ENCODE results near the gene NEO1. TPM values are rescaled to one million over a fixed set of nuclear protein-coding genes. Genes with fewer than 3 reads are reported as not detected.
"Not testable (repeated sequence)": the region's sequence is repeated elsewhere in the genome, so short reads cannot be mapped to it uniquely, and the experiment has no call there.

NEO1 gene
- total RNA-seq, 2 experiments from 2014 or later: 4.3 to 4.4 TPM

DNA sequence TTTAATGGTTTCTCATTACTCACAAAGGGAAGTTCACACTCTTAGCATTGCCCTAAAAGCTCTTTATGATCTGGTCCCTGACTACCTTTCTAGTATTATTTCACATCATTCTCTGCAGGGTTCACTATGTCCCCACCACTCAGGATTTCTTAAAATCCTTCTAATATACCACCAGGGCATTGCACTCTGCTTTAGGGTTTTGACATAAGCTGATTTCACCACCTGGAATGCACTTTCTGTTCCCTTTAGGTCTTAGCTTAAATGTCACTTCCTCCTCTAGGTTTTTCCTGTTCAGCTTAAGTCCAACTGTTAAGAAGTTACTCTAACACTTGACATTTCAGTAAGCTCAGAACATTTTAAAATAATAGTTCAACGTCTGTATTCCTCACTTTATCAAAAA, 234.8 kb downstream of the NEO1 start:
- DNase-seq: no peak
- H3K9me3 Mint-ChIP-seq: no peaks in the 10 kb centered on the region
- H3K27ac Mint-ChIP-seq: no peak overlapping the region
- CTCF ChIA-PET: interaction anchor here (0.6 to 1.5 kb wide), 6 partner anchors 12 to 46 kb away, joined by 3 to 7 read pairs (median 3); no protein-coding TSS in a partner anchor
- H3K4me3 Mint-ChIP-seq: no peak overlapping the region
- H3K27me3 Mint-ChIP-seq (ENCODE audit: low read depth): no peaks in the 10 kb centered on the region
- no peaks in the 10 kb centered on the region for H3K36me3 Mint-ChIP-seq (ENCODE audit: low read depth)
- intact Hi-C loops (cut with micrococcal nuclease): no loop called here
- no peaks in the 10 kb centered on the region for H3K4me1 Mint-ChIP-seq (ENCODE audit: low read depth)

DNA sequence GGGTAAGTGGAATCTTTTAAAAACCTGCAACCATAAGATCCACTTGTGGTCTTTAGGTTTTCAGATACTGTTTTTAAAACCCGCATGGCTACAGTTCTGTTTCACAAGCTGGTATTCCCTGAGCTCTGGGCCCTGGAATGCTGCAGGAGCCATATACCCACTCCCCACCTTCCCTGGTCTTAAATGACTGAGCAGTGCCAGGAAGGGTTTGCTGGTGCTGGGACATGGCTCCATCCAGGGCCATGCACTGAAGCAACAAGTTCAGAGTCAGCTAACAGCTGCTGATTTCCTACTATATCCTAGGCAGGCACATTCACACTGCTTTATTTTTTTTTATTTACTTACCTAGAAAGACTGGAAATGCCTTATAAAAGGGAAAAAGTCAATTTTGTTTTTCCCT, 239.2 kb downstream of the NEO1 start:
- Mint-ChIP-seq H3K27ac (no peak overlapping the region), H3K9me3 (no peaks in the 10 kb centered on the region), H3K4me1 (ENCODE audit: low read depth) (no peaks in the 10 kb centered on the region), H3K4me3 (no peak overlapping the region), H3K27me3 (ENCODE audit: low read depth) (no peaks in the 10 kb centered on the region), H3K36me3 (ENCODE audit: low read depth) (no peaks in the 10 kb centered on the region)
- intact Hi-C loops (cut with micrococcal nuclease): no loop called here
- DNase-seq: no peak
- CTCF ChIA-PET: no interaction called here

DNA sequence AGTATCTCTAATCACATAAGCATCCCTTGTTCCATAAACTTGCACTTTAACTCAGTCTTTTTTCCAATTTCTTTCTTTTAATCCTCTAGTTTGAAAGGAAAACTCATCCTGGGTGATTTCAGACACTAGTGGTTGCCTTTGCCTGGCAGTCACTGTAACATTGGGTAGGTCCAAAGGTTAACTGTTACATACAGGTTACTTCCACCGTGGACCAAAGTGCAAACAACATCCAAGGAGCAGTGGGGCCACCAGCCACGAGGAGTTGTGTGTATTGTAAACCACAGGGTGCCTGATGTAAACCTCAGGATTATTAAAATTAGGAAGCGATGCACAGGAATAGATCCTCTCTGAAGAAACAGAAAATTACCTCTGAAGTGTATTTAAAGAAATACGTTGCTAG, 241.5 kb downstream of the NEO1 start:
- Mint-ChIP-seq H3K4me1 (ENCODE audit: low read depth) (no peaks in the 10 kb centered on the region), H3K27ac (no peak overlapping the region), H3K9me3 (no peaks in the 10 kb centered on the region), H3K27me3 (ENCODE audit: low read depth) (no peaks in the 10 kb centered on the region), H3K4me3 (no peak overlapping the region), H3K36me3 (ENCODE audit: low read depth) (no peaks in the 10 kb centered on the region)
- intact Hi-C loops (cut with micrococcal nuclease): no loop called here
- DNase-seq: no peak
- CTCF ChIA-PET: no interaction called here

DNA sequence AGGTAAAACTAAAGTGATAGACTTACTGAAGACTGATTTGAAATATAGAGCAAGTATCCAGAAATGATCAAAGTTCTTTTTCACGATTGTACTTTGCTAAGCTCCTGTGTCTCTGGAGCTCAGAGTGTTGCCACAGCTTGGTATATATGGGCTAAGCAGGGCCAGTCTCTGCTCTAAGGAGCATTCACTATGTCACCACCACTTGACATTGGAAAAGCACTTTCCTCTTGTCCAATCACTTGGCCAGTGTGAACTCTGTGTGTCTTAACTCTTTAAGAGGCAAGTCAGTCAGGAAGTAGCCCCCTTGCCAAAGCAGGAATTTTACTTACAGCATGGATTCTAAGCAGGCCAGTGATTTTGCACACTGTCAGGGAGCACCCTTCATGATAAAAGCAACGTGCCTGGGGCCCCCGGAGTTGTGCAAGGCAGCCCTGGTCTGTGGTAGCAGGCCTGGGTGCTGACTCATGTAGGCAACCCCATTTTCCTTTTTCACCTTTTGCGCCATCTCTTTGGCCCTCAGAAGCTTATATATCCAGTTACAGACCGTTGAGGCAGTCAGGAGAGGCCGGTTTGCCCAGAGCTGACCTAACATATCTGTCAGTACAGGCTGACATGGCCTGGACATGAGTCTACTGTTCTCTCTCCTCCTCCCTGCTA, 243.5 kb downstream of the NEO1 start:
- no peaks in the 10 kb centered on the region for H3K36me3 Mint-ChIP-seq (ENCODE audit: low read depth)
- DNase-seq: no peak
- H3K27me3 Mint-ChIP-seq (ENCODE audit: low read depth): no peaks in the 10 kb centered on the region
- no peaks in the 10 kb centered on the region for H3K4me1 Mint-ChIP-seq (ENCODE audit: low read depth)
- H3K4me3 Mint-ChIP-seq: no peak overlapping the region
- CTCF ChIA-PET: no interaction called here
- intact Hi-C loops (cut with micrococcal nuclease): no loop called here
- no peaks in the 10 kb centered on the region for H3K9me3 Mint-ChIP-seq
- H3K27ac Mint-ChIP-seq: no peak overlapping the region

DNA sequence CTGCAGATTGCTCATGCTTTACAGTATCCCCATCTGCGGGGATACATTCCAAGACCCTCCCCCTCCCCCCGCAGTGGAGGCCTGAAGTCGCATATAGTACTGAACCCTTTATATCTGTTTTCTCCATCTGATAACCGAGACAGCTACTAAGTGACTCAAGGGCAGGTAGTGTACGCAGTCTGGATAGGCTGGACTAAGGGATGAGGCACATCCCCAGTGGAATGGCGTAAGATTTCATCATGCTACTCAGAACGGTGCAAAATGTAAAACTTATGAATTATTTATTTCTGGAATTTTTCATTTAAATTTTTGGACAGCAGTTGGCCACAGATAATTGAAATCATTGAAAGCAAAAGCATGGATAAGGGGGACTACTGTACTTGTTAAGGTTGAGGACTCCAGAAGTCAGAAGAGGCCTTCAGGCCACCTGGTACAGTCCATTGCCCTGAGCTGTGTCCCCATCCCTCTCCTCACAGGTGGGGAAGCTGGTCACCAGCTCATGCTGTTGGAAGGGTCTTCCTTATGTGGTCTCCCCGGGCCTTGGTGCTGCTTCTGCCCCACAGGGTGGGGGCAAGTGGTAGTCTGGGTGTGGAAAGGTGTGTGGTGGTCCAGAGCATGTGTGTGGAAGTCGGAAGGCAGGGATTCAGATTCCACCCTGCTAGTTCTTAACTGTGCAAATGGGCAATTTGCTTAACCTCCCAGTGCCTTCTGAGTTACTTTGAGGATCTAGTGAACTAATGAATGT, 244.5 kb downstream of the NEO1 start:
- no peaks in the 10 kb centered on the region for H3K27me3 Mint-ChIP-seq (ENCODE audit: low read depth)
- H3K9me3 Mint-ChIP-seq: no peaks in the 10 kb centered on the region
- CTCF ChIA-PET: no interaction called here
- DNase-seq: no peak
- H3K4me1 Mint-ChIP-seq (ENCODE audit: low read depth): no peaks in the 10 kb centered on the region
- no peaks in the 10 kb centered on the region for H3K36me3 Mint-ChIP-seq (ENCODE audit: low read depth)
- H3K4me3 Mint-ChIP-seq: no peak overlapping the region
- no peak overlapping the region for H3K27ac Mint-ChIP-seq
- intact Hi-C loops (cut with micrococcal nuclease): no loop called here

DNA sequence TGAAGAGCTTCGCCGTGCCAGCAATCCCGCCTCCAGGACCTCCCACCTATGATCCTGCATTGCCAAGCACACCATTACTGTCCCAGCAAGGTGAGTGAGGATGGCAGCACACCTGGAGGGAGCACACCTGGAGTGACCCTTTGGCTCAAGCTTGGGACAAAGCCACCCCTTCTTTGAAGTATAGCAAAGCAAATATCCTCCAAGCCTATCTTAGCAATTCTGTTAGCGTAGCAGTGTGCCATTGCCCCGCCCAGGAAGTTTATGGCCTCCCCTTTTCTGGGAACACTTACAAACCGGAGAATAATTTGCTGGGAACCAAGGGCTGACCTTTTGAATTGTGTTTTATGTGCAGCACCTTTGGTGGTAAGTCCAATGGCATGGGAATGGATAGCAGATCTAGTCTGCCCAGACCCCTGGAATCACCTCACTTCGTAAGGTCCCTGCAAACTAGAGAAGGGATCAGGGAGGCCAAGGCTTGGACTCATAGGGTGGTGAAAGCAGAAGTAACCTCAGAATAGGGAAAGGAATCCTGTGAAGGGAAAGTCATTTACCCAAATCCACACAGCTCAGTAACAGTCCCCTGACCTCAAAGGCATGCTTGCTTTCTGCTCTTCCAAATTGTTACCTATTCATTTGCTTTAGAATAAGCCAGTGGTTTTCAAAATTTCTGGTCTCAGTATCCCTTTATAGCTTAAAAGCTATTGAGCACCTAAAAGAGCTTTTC, 246.4 kb downstream of the NEO1 start:
- DNase-seq: no peak
- no peak overlapping the region for H3K27ac Mint-ChIP-seq
- peaks cover 3% of the 10 kb centered on the region for H3K36me3 Mint-ChIP-seq (ENCODE audit: low read depth)
- H3K4me1 Mint-ChIP-seq (ENCODE audit: low read depth): peaks cover 4% of the 10 kb centered on the region
- CTCF ChIA-PET: no interaction called here
- H3K9me3 Mint-ChIP-seq: no peaks in the 10 kb centered on the region
- H3K4me3 Mint-ChIP-seq: no peak overlapping the region
- intact Hi-C loops (cut with micrococcal nuclease): no loop called here
- H3K27me3 Mint-ChIP-seq (ENCODE audit: low read depth): no peaks in the 10 kb centered on the region

DNA sequence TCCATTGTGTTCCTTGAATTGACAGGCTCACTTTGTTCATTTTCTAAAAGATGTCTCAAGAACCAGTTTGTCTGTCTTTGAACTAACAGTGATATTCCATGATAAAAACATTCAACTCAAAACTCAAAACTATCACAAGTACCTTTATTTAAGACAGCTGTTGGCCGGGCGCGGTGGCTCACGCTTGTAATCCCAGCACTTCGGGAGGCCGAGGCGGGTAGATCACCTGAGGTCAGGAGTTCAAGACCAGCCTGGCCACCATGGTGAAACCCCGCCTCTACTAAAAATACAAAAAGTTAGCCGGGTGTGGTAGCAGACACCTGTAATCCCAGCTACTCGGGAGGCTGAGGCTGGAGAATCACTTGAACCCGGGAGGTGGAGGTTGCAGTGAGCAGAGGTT, 248.0 kb downstream of the NEO1 start:
- H3K36me3 Mint-ChIP-seq (ENCODE audit: low read depth); H3K27ac Mint-ChIP-seq; H3K4me3 Mint-ChIP-seq; CTCF ChIA-PET; H3K27me3 Mint-ChIP-seq (ENCODE audit: low read depth); H3K9me3 Mint-ChIP-seq; H3K4me1 Mint-ChIP-seq (ENCODE audit: low read depth); DNase-seq: not testable (repeated sequence)
- intact Hi-C loops (cut with micrococcal nuclease): loop anchor here (10.0 kb wide), 1 partner anchor 265 kb away; no protein-coding TSS in a partner anchor

DNA sequence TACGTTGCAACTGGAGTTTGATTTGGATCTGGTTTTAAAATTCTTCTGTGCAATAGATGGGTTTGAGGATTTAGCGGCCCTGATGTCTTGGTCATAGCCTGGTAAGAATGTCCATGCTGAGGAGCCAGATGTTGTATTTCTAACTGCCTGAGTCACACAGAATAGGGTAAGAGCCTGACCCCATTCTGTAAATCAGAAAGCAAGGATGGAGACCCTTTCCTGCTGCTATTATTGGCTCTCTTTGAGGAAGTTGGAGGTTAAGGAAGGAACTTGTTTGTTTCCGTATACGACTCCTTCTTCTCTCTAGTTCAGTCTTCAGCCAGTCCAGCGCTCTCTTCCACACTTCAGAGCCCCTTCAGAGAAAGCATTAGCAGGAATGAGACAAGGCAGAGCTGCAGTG, 251.4 kb downstream of the NEO1 start:
- CTCF ChIA-PET: interaction anchor here (0.8 kb wide), 1 partner anchor 40 kb away, joined by 4 read pairs; no protein-coding TSS in a partner anchor
- intact Hi-C loops (cut with micrococcal nuclease): loop anchor here (10.0 kb wide), 1 partner anchor 261 kb away; no protein-coding TSS in a partner anchor

DNA sequence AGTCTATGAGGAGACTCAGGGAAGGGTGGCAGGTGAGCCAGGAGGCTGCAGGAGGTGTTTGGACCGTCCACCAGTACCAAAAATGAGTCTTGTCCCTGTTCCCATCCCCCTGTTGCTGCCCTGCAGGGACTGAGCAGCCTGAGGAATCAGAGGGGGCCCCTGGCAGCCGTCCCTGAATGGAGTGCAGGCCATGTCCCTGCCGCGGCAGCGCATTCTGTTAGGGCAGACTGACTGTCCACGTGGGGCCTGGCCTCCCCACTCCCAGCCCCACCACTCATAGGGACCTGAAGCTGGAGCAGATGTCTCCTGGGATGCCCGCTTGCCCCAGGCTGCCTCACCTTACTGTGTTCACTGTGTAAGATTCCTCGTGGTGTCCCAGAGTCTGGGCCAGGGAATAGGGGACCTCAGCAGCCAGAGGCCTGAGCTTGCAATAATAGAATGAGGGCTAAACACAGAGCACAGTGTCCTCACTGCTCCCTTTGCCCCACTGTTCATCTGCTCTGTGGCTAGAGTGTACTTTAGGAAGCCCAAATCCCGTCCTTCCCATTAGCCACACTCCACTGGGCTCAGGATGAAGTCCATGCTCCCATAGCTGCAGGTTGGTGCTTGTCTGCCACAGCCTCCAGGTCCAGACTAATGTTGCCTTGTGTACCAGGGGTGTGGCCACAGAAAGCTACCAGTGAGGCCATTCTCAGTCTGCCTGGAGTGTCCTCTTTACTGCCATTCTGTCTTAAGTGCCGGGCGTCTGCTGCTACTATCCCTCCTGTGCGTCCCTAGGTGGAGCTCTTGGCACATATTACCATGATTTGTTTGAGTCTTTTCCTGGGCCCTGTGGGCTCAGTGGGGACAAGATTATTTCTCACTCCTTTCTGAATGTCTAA, 253.3 kb downstream of the NEO1 start:
- Mint-ChIP-seq H3K9me3 (no peaks in the 10 kb centered on the region), H3K4me1 (ENCODE audit: low read depth) (peaks cover 4% of the 10 kb centered on the region), H3K36me3 (ENCODE audit: low read depth) (peaks cover 3% of the 10 kb centered on the region), H3K27ac (no peak overlapping the region), H3K4me3 (no peak overlapping the region), H3K27me3 (ENCODE audit: low read depth) (no peaks in the 10 kb centered on the region)
- CTCF ChIA-PET: interaction anchor here (0.9 to 1.7 kb wide), 5 partner anchors 18 to 396 kb away, joined by 3 to 5 read pairs (median 3); no protein-coding TSS in a partner anchor
- DNase-seq: peak; percentile 36
- intact Hi-C loops (cut with micrococcal nuclease): loop anchor here (1.0 to 10.0 kb wide), 3 partner anchors 259 to 395 kb away; no protein-coding TSS in a partner anchor

More for the DNA sequence above, 251.4 kb downstream of the NEO1 start:
- H3K27me3 Mint-ChIP-seq (ENCODE audit: low read depth): no peaks in the 10 kb centered on the region
- DNase-seq: no peak
- H3K27ac Mint-ChIP-seq: no peak overlapping the region
- H3K9me3 Mint-ChIP-seq: no peaks in the 10 kb centered on the region
- H3K4me3 Mint-ChIP-seq: no peak overlapping the region
- H3K36me3 Mint-ChIP-seq (ENCODE audit: low read depth): peaks cover 3% of the 10 kb centered on the region
- H3K4me1 Mint-ChIP-seq (ENCODE audit: low read depth): peaks cover 4% of the 10 kb centered on the region

DNA sequence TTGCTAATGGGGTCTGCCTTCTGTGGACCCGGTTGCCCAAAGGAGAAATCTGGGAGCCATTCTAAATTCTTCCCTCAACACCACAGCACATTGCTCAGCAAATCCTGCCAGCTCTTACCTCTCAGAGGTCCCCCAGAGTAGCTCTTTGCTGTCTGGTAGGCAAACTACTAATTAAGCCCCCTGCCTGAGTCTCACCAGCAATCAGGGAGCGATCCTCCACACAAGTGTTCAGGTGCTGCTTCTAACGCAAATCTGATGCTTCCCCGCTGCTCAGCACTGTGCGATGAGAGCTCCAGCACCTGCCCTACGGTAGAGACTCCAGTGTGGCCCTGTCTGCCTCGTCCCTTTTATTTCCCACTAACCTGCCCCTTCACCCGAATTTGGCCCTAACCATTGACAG, 256.0 kb downstream of the NEO1 start:
- Mint-ChIP-seq H3K27ac (no peak overlapping the region), H3K27me3 (ENCODE audit: low read depth) (no peaks in the 10 kb centered on the region), H3K4me1 (ENCODE audit: low read depth) (no peaks in the 10 kb centered on the region), H3K4me3 (no peak overlapping the region), H3K36me3 (ENCODE audit: low read depth) (no peaks in the 10 kb centered on the region), H3K9me3 (no peaks in the 10 kb centered on the region)
- intact Hi-C loops (cut with micrococcal nuclease): loop anchor here (10.0 kb wide), 1 partner anchor 256 kb away; no protein-coding TSS in a partner anchor
- DNase-seq: no peak
- CTCF ChIA-PET: no interaction called here

DNA sequence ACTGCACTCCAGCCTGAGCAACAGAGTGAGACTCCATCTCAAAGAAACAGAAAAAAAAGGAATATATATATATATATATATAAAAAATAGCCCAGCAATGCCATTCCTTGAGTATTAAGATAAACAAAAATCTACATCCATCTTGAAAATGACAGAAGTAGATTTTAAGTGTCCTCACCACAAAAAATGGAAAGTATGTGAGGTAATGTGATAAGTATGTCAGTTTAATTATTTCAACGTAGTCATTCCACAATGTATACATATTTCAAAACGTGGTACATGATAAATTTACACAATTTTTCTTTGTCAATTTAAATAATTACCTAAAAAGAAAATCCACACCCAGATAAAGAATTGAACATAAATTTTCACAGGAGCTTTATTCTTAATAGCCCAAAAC, 261.6 kb downstream of the NEO1 start:
- intact Hi-C loops (cut with micrococcal nuclease): no loop called here
- DNase-seq: no peak
- Mint-ChIP-seq H3K27me3 (ENCODE audit: low read depth) (peaks cover 4% of the 10 kb centered on the region), H3K4me3 (no peak overlapping the region), H3K9me3 (no peaks in the 10 kb centered on the region), H3K27ac (no peak overlapping the region), H3K4me1 (ENCODE audit: low read depth) (no peaks in the 10 kb centered on the region), H3K36me3 (ENCODE audit: low read depth) (no peaks in the 10 kb centered on the region)
- CTCF ChIA-PET: no interaction called here
